CD1c-positive myeloid dendritic cell (primary cell): ENCODE measurements around the gene ALX4.

Experiments used
- DNase-seq: peaks from one replicate; pipeline ENCODE4 v3.0.0-alpha.2; 2016; ENCODE audit errors: extremely low spot score

Gene ALX4

DNA sequence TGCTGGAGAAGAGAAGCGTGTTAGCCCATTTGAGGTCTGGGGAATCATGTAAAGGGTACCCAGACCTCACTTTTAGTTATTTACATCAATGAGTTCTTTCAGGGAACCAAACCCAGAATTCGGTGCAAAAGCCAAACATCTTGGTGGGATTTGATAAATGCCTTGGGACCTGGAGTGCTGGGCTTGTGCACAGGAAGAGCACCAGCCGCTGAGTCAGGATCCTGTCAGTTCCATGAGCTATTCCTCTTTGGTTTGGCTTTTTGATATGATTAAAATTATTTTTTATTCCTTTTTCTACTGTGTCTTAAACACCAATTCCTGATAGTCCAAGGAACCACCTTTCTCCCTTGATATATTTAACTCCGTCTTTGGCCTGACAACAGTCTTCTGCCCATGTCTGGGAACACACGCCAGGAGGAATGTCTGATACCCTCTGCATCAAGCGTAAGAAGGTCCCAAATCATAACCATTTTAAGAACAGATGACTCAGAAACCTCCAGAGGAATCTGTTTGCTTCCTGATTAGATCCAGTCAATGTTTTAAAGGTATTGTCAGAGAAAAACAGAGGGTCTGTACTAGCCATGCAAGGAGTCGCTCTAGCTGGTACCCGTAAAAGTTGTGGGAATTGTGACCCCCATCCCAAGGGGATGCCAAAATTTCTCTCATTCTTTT, 65.2 kb downstream of the ALX4 start:
- DNase-seq = no peak

DNA sequence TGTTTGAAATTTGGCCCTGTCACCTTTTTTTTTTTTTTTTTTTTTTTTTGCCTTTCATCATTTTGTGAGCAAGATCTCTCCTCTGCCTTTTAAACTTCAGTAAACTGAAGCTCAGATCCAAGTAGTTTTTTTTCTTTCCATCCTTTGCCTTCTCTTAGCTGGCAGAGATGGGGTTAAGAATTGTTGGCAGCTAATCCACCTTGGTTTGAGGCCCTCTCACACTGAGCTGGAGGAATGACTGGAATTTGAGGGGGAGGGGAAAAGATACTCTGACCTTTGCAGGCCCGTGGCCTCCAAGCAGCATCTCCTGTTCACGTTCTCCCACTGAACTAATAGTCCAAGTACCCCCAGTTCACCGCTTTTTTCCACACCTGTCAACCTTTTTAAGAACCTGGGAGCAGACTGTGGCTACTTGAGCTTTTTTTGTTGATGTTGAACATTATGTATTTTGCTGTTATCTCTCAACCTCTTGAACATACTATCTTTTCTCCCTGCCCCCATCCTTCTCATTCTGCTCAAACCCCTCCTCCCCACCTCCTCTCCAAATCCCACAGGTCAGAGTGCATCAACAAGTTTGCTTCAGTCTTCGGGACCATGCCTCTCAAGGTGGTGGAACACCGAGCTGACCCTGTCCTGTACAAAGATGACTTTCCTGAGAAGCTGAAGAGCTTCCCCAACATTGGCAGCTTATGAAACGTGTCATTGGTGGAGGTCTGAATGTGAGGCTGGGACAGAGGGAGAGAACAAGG, 66.2 kb downstream of the ALX4 start:
- DNase-seq = no peak

DNA sequence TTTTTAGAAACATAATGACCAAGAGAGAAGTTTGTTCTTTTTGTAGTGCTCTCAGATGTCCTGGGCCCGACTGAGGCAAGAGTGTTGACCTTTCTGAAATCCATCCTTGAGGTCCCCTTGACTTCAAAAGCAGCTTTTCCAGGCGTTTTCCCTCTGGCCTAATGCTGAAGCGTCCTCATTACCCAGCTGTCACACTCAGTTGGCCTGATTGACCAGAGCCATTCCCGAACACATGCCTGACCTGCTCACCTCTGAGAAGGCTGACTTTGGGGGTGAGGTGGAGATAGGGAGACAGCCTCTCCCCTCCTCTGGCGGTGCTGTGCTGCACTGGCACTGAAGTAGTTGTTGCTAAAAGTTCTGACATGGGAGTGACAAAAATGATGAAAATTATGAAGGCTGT, 66.9 kb downstream of the ALX4 start:
- DNase-seq = no peak

DNA sequence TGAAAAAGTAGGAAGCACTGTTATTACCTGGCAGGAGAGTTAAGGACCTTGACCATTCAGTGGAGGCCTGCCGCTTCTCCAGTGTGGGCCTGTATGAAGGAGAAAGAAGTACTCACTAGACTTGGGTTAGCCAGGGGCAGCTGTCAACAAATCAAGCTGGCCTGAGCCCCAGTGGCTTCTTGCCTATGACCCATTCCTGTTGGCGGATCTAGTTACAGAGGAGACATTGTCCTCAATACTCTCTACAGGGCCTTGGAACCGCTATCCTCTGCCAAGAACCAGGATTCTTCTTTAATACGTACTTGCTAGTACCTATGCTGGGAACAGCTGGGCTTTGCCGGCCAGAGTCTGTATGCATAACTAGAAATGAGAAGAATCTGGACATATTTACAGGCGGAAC, 68.1 kb downstream of the ALX4 start:
- no peak for DNase-seq

DNA sequence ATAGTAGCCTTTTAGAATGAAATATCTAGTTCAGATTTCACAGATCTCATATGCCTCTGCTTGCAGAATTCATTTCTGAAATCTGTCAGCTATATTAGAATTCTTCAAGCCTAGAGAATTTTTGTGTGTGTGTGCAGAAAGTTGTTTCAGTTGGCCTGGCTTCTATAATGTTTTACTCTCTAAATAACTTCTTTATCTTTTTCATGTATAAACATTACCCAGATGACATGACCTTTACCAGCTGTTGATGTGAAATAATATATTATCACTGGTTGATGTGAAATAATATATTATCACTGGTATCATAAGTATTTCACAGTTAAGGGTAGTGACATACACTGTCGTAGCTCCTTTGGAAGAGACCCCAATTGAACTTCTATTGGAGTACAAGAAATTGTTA, 72.8 kb downstream of the ALX4 start:
- DNase-seq = no peak

DNA sequence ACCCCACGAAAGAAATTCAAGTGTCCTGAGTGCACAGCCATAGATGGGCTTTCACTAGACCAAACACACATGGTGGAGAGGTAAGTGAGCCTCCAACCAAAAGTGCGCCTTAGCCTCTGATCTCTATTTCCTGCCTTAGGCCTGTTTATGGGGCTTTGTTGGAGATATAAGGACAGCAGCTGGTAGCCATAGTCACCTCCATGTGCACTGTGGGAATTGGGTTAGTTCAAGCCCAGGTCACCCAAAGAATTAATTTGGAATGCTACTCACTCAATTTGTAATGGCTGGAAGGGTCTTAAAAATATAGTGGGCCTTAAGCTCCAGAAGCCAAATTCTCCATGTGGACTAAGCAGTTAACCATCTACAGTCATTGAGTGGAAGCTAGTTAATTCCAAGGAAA, 73.6 kb downstream of the ALX4 start:
- no peak for DNase-seq

DNA sequence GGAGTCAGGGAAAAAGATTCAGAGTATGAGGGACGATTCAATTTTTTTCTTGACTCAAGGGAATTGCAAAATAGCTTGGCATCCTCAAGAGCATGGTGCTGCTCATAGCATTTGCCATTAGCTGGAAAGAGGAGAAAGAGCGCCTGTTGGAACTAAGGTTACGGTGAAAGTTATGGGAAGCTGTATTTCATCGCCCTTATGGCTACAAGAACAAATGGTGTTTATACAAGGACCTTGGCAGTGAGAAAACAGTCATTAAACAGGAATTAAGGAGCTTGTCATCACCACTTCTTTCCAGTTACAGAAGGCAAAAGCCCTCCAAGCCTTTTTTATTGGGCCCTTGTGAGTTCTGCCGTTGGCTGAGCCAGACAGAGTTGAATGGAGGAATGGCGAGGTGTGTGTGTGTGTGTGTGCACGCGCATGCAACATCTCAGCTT, 74.2 kb downstream of the ALX4 start:
- DNase-seq = no peak

DNA sequence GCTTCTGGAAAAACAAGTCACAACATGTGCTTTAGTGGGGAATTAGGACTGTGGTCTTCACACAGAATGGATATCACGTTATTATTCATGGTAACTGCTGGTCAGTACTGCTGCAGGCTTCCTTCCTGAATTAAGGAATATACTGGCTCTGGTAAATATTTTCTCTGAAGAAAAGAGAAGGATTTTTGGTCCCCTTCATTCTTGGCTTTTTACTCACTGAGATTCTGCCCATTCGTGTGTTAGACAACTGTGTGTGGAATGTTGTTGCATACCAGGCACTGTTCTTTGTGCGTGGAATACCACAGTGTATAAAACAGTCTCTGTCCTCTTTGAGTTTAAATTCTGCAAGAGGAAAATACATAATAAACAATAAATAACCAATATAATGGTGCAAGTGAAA, 80.3 kb downstream of the ALX4 start:
- no peak for DNase-seq

DNA sequence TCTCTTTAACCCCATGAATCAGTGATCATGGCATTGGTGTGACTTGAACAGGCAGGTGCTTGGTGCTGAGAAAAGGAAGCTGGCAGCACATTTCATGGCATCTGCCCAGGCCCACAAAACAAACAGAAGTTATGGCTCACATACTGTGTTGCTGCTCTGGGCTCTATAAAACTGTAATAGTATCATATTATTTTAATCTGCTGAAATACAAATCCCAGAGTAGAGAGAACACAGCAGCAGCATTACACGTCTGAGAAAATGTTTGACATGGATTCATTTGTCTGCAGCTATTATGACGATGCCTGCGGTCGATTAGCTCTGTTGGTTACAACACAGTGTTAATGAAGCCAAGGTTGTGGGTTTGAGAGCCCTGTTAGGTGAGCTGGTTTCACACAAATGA, 80.8 kb downstream of the ALX4 start:
- DNase-seq = no peak

DNA sequence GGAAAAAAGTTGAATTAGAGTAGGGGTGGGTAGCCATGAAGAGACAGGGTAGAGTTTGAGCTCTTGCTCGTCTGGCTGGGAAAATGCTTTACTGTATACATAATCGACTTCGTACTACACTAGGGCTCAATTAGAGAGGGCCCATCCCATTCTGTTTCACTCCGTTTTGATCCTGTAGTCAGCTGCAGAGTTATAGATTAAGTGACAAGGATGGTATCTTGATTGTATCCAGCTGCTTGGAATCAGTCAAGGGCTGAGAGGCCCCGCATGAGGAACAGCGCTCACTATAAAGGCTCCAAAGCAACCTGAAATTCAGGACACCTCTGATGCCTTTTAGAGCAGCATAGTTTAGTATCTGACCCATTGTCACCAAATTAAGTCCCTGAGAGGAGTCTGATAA, 81.6 kb downstream of the ALX4 start:
- no peak for DNase-seq

DNA sequence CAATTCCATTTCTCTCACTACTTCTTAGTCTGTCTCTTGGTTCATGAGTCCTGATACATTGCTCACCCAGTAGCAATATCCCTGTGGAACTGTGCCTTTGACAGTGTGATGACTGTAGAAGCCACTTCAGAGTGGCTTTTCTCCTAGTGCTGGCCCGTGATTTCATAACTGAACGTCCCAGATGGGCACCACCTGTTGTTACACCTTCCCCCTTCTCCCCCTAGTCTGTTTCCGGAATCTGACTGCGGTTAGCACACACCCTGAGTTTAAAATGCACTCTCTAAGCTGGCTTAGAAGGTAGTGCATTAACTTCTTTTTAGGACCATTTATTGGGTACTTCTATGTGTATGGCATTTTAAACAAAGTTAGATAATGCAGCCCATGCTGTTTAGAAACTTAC, 83.0 kb downstream of the ALX4 start:
- no peak for DNase-seq

DNA sequence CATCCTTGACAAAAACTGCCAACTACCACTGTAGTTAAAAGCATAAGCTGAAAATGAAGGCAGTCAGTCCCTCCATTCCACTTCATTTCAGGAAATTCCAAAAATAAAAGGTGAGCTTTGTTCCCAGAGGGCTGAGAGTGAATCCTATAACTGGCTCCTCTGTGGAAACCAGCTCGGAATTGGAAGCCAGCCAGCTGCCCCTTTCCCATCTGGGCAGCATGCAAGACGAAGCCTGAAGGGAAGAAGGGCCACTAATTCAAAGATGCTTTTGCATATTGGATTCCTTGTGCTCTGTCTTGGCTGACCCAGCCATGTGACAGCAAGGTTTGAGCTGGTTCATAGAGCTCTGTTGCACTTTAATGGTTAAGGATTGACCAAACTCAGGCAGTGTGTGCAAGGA, 83.4 kb downstream of the ALX4 start:
- no peak for DNase-seq

DNA sequence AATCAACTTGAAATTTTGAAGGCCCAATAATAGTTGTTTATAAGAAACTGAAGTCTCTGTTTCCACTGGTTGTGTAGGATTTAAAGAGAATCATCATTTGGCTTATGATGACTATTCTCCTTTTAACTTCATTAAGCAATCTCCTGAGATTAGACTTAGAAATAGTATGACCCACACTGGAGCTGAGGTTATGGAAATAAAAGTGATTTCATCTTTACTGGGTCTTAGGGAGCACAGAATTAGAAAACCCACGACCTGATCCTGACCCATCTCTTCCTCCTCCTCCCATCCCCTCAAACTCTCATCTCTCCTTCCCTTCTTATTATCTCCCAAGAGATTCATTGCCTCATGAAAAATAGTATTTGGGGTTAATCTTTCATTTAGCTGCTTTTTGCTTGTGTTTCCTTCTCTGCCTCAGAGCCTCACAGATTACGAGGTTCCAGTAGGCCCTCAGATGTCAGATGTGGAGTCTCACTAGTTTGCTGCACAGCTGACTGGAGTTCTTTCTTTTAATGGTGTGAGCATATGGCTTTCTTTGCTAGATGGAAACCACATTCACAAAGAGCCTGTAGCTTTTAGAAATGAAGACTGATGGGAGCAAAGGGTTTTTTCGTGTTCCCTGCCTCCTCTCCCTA, 85.0 kb downstream of the ALX4 start:
- DNase-seq = no peak

DNA sequence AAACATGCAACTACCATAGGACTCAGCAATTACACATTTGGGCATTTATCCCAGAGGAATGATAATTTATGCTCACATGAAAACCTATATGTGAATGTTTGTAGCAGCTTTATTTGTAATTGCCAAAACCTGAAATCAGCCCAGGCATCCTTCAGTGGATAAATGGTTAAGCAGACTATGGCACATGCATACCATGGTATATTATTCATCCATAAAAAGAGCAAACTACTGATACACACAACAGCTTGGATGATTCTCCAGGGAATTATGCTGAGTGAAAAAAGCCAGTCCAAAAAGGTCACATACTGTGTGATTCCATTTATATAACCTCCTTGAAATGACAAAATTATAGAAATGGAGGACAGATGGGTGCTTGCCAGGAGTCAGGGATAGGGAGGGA, 86.7 kb downstream of the ALX4 start:
- no peak for DNase-seq

DNA sequence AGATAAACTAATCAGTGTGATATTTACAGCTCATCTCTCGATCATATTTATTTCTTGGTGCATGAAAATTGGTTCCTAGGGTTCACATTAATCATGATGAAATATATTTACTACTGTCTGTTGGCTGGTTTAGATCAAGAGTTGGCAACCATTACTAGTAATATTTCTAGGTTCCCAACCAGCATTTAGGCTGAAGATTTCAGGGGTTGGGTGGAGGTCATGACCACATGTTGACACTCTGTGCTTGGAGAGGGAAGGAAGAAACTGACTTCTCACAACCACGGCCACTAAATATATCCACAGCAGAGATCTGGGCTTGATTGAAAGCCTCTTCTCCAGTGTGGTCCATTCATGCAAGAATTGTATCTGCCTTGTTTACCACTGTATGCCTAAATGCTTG, 87.9 kb downstream of the ALX4 start:
- no peak for DNase-seq

DNA sequence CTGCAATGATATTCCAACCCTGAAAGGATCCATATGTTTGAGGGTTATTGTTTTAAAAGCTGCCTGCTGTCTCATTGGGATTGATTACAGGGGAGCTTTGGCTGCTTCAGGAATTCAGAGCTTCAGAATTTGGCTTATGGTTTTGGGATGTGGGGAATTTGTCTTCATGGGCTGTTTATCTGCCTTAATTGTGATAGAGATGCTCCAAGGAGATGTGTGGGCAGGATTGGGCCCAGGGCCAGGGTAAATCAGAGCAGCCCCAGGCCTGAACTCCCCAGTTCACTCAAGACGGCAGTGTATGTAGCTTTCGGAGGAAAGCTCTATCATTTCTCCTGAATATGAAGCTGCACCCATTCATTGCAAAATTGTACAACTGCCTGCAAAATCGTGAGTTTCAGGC, 88.5 kb downstream of the ALX4 start:
- DNase-seq = no peak

DNA sequence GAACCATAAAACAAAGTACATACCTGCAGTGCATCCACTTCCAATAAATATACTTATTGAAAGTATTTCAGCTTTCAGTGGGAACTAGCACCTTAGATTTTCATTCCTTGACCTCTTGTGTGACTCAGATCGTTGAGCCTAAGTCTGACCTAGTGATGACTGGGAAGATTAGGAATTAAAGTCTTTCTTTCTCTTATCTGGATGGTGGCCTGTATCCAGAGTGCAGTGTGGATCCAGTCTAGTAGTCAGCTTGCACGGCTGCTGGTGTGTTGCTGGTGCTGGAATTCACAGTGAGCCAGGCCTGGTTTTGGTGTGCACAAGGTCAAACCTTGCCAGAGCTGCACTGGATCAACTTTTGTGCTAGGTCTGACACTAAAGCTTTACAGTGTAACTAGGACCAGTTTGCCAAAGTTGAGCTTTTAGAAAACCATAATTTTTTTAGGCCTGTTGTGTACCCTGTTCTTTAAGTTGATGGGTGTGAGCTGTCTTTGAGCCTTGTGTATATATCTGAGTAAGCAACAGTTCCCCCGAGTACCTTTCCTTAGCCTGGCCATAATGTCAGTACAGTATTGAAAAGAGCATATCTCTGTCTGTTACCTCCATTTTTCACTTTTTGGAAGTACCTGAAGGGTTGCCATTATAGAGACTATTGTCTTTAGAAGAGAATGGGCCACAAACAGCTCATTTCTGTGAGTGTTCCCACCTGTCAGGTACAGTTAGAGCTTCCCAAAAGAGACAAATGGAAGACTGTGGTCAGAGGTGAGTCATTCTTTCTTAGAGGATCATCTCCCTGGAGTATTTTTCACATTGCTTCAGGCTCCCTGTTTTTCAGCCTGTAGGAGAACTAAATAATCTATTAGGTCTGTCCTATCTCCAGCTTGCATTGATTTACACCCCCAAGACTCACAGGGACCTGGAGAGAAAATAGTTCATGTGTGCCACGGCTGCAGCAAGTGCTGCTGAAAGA, 89.8 kb downstream of the ALX4 start:
- DNase-seq = no peak

DNA sequence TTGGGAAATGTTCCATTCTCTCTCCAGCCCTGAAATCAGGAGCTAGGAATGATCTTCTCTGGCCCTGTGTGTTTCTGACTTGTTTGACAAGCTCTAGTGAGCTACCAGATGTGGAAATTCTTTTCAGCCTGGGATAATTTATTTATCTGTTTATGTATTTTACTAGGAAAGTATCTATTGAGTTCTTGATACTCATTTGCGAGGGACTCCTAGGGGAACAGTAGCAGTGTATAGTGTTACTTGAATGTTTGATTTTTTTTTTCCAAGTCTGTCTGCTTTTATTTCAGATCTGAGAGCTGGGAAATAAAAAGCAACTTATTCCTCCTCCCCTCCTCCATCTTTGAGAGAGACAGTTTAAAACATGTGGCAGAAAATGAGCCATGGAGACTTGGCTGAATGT, 92.5 kb downstream of the ALX4 start:
- DNase-seq = no peak

DNA sequence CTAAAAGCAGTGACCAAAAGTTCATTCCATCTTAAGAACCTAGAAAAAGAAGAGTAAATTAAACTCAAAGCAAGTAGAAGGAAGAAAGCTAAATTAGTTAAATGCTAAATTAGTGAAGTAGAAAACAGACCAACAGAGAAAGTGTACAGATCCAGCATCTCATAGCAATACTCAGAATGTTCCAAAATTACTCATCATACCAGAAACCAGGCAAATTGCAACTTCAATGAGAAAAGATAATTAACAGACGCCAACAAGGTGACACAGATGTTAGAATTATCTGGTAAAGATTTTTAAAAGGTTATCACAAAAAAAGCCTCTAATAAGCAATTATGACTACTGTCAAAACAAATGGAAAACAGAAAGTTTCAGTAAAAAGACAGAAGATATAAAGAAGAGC, 96.8 kb downstream of the ALX4 start:
- no peak for DNase-seq

DNA sequence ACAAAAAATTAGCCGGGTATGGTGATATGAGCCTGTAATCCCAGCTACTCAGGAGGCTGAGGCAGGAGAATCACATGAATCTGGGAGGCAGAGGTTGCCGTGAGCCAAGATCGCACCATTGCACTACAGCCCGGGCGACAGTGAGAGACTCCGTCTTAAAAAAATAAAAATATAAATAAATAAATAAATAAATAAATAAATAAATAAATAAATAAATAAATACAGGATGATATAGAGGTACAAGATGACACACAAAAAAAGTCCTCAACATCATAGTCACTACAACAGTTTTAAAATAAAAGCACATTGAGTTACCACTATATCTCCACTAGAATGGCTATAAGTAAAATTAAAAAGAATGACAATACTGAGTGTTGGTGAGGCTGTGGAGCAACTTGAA, 97.8 kb downstream of the ALX4 start:
- DNase-seq = no peak
